ENCODE data around the gene COG7.

The COG7 gene

DNA sequence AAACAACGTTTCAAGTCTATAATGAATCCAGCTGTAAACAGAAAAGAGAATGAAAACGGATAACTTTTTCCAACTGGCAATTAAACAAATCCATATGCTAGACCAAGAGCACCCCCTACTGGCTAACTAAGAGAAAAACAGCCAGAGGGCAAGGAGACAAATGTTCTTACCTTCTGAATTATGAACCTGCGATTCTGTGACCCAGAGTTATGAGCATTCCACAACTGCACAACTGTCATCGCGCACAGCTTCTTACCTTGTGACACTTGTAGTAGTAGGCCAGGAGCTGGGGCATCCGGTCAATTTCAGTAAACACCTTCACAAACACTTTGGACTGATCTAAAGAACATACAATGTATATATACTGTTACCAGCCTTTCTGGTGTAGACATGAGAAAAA is 18.6 kb downstream of the COG7 start:
- peaks cover 45% of the 10 kb centered on the region for H3K36me3 ChIP-seq (ENCODE audit: control insufficient read depth, insufficient read depth, low read length, severe bottlenecking)
- peak; percentile 86 for DNase-seq (ENCODE audit: low read depth)
- no peaks in the 10 kb centered on the region for H3K27me3 ChIP-seq (replicated peaks; ENCODE audit: control insufficient read depth, insufficient read depth, low read length)
- no peak overlapping the region for H3K4me3 ChIP-seq (ENCODE audit: low read length)
- H3K9me3 ChIP-seq (ENCODE audit: control insufficient read depth, low read length): no peaks in the 10 kb centered on the region
- no peak overlapping the region for H3K9ac ChIP-seq (ENCODE audit: low read length)
- peaks cover 4% of the 10 kb centered on the region for H3K4me1 ChIP-seq (ENCODE audit: control insufficient read depth, insufficient read depth, low read length)

DNA sequence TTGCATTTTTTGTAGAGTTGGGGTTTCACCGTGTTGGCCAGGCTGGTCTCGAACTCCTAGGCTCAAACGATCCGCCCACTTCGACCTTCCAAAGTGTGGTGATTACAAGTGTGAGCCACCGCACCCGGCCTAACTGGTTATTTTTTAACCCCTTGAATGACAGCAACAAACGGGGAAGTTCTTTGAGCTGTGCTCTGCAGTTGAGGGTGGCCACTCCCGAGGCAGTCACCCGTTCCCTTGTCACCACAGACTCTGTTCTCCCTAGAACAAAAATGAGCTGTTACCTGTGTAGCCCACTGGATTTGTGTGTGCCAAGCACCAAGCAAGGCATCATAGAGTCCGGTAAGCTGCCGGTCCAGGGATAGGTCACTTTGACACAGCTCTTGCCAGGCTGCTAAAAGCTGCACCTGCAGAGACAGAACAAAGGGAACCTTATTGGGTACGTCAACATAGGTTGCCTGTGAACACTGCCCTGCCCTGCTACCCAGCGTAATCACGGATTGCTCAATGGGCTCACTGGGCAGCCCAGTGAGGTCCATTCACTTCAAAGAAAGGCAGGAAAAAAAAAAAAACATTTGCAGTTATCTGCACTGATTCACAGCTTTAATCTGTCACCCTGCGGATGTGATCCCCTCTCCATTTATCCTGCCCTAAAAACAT is 19.6 kb downstream of the COG7 start:
- Histone ChIP-seq H3K9me3 (ENCODE audit: control insufficient read depth, low read length) (no peaks in the 10 kb centered on the region), H3K36me3 (ENCODE audit: control insufficient read depth, insufficient read depth, low read length, severe bottlenecking) (peaks cover 49% of the 10 kb centered on the region), H3K4me1 (ENCODE audit: control insufficient read depth, insufficient read depth, low read length) (peaks cover 4% of the 10 kb centered on the region), H3K9ac (ENCODE audit: low read length) (no peak overlapping the region), H3K27me3 (replicated peaks; ENCODE audit: control insufficient read depth, insufficient read depth, low read length) (no peaks in the 10 kb centered on the region), H3K4me3 (ENCODE audit: low read length) (no peak overlapping the region)
- DNase-seq (ENCODE audit: low read depth): no peak

DNA sequence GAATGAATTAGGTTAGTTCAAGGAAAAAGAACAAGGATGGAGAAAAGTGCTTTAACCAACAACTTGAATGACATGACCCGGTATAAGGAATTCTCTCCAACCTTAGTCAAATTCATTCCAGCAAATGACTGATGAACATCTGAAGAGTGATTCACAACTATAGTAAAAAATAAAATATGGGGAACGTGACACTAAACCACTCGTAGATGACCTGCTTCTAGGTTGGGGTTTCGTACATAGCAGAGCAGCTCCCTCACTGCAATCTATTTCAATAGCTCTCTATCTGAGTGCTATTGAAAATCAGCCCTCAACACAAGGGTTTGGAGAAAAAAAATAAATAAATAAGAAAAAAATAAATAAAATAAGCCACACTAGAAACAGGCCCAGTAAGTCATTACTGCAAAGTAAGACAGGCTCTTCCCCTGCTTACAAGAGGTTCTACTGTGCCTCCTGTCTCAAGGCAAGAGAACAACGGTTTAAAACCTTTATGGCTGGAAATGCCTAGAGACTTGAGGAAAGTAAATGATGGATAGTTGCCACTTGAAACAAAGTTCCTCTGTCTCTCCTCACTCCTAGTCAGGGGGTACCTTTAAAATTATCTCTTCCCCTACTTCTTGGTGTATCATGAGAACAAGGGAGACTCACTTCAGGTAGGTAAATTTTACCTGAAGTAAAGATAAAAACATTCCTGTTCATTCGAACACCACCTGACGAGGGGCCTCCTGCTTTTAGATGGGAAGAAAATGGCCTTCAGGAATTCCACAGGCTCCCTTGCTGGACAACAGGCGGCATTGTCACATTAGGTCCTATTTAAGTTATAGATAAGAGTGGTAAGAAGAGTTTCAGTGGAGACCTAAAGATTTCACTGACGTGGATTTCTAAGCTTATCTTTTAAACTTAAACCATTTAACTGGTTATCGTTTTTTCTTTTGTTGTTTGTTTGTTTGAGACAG is 20.5 kb downstream of the COG7 start:
- DNase-seq (ENCODE audit: low read depth): no peak
- Histone ChIP-seq H3K36me3 (ENCODE audit: control insufficient read depth, insufficient read depth, low read length, severe bottlenecking) (peaks cover 48% of the 10 kb centered on the region), H3K9me3 (ENCODE audit: control insufficient read depth, low read length) (no peaks in the 10 kb centered on the region), H3K9ac (ENCODE audit: low read length) (no peak overlapping the region), H3K27me3 (replicated peaks; ENCODE audit: control insufficient read depth, insufficient read depth, low read length) (no peaks in the 10 kb centered on the region), H3K4me3 (ENCODE audit: low read length) (no peak overlapping the region), H3K4me1 (ENCODE audit: control insufficient read depth, insufficient read depth, low read length) (peaks cover 4% of the 10 kb centered on the region)

DNA sequence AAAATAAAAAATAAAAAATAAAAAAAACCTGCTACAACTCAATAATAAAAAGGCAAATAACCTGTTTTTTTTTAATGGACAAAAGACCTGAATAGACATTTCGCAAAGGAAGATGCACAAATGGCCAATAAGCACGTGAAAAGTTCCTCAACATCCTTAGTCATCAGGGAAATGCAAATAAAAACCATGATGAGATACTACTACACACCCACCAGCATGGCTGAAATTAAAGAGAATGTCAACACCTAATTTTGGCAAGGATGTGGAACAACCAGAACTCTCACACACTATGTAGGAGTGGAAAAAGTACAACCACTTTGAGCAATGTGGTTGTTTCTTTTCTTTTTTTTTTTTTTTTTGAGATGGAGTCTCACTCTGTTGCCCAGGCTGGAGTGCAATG is 24.6 kb downstream of the COG7 start:
- Histone ChIP-seq H3K27me3 (replicated peaks; ENCODE audit: control insufficient read depth, insufficient read depth, low read length) (no peaks in the 10 kb centered on the region), H3K9ac (ENCODE audit: low read length) (no peak overlapping the region), H3K4me1 (ENCODE audit: control insufficient read depth, insufficient read depth, low read length) (peaks cover 5% of the 10 kb centered on the region), H3K9me3 (ENCODE audit: control insufficient read depth, low read length) (no peaks in the 10 kb centered on the region), H3K4me3 (ENCODE audit: low read length) (no peak overlapping the region), H3K36me3 (ENCODE audit: control insufficient read depth, insufficient read depth, low read length, severe bottlenecking) (peaks cover 39% of the 10 kb centered on the region)
- no peak for DNase-seq (ENCODE audit: low read depth)

DNA sequence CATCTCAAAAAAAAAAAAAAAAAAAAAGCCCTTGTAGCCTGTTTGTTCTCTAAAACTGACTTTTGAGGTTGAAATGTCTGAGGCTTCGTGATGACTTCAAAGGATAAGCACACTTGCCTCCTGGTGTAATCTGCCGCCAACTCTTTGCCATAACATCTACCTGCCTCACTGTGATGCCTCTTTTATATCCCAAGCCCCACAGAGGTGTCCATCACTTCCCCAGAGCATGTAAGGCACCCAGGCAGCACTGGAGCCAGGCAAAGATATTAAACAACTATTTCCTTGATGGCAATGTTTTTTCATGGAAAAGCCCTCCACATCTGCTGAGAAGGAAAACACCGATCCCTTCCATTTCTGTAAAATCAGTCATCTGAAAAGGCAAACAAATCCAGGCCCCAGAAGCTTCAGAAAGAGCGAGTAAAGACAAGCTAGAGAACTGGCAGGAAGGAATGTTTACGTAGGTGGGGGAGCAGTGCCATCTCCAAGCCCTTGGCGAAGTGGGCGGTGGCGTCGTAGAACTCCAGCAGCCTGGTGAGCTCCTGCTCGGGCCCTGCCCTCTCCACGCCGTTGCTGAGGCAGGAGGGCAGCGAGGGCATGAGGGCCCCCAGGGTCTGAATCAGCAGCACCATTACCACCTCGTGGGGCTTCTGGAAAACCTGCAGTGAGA is 28.6 kb downstream of the COG7 start:
- H3K9me3 ChIP-seq (ENCODE audit: control insufficient read depth, low read length): no peaks in the 10 kb centered on the region
- DNase-seq (ENCODE audit: low read depth): no peak

DNA sequence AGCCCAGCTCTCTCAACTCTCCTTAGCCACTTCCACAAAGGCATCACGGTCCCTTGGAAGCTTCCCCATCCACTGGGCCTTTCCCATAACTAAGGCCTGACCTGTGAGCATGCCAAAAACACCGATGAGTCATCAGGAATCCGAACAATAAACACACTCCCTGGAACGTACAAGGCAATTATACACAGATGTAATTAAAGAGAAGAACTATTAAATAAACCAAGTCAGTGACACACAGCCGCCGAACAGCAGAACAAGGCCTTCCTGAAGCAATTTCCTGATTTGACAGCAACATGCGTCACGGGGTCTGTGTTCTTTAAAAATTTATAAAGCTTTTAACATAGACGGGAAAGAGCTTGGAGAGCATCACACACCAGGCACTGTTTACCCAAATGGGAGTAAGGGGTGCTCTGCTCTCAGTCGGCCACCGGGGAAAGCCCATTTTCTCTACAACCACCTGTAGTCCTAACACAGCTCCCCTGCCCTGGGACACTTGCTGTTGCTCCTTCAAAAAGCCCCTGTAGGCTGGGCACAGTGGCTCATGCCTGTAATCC is 29.4 kb downstream of the COG7 start:
- DNase-seq (ENCODE audit: low read depth): peak; percentile 90
- H3K9me3 ChIP-seq (ENCODE audit: control insufficient read depth, low read length): no peaks in the 10 kb centered on the region
- H3K9ac ChIP-seq (ENCODE audit: low read length): peak overlapping the region; percentile 58
- H3K36me3 ChIP-seq (ENCODE audit: control insufficient read depth, insufficient read depth, low read length, severe bottlenecking): peaks cover 9% of the 10 kb centered on the region
- H3K4me3 ChIP-seq (ENCODE audit: low read length): no peak overlapping the region
- peaks cover 9% of the 10 kb centered on the region for H3K4me1 ChIP-seq (ENCODE audit: control insufficient read depth, insufficient read depth, low read length)
- H3K27me3 ChIP-seq (replicated peaks; ENCODE audit: control insufficient read depth, insufficient read depth, low read length): no peaks in the 10 kb centered on the region

More for the DNA sequence above, 28.6 kb downstream of the COG7 start:
- no peaks in the 10 kb centered on the region for H3K27me3 ChIP-seq (replicated peaks; ENCODE audit: control insufficient read depth, insufficient read depth, low read length)
- peaks cover 14% of the 10 kb centered on the region for H3K36me3 ChIP-seq (ENCODE audit: control insufficient read depth, insufficient read depth, low read length, severe bottlenecking)
- no peak overlapping the region for H3K4me3 ChIP-seq (ENCODE audit: low read length)
- H3K4me1 ChIP-seq (ENCODE audit: control insufficient read depth, insufficient read depth, low read length): peaks cover 9% of the 10 kb centered on the region
- H3K9ac ChIP-seq (ENCODE audit: low read length): no peak overlapping the region

DNA sequence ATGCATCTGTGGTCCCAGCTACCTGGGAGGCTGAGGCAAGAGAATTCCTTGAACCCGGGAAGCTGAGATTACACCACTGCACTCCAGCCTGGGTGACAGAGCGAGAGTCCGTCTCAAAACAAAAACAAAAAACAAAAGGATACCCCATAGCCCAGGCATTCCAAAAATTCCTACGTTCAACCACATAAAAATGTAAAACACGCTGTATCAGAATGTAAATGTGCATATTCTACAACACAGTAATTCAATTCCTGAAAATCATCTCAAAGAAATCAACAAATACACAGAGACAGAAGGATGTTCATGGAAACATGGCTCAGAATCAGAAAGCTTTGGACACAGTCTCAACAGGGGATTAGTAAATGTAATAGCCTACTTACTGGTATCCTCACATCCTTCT is 33.0 kb downstream of the COG7 start:
- DNase-seq (ENCODE audit: low read depth): peak; percentile 60
- Histone ChIP-seq H3K36me3 (ENCODE audit: control insufficient read depth, insufficient read depth, low read length, severe bottlenecking) (peaks cover 28% of the 10 kb centered on the region), H3K27me3 (replicated peaks; ENCODE audit: control insufficient read depth, insufficient read depth, low read length) (no peaks in the 10 kb centered on the region), H3K9ac (ENCODE audit: low read length) (no peak overlapping the region), H3K4me1 (ENCODE audit: control insufficient read depth, insufficient read depth, low read length) (peaks cover 9% of the 10 kb centered on the region), H3K9me3 (ENCODE audit: control insufficient read depth, low read length) (no peaks in the 10 kb centered on the region), H3K4me3 (ENCODE audit: low read length) (no peak overlapping the region)

DNA sequence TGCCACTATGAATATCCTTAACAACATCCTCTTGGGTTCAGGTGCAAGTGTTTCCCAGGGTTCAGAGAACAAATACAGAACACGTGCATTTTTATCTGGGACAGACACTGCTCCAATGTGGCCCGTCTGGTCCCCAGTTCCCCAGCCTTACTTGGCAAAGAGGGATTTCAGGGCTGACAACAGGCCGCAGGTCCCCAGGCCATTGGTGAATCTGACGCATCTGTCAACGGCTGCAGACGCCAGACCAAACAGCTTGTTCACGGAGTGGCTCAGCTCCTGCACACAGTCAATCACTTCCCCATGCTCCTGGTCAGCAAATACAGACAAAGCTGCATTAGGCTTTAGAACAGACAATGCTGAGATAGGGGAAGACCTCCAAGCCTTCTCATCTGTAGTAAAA is 36.2 kb downstream of the COG7 start:
- Histone ChIP-seq H3K4me1 (ENCODE audit: control insufficient read depth, insufficient read depth, low read length) (no peaks in the 10 kb centered on the region), H3K27me3 (replicated peaks; ENCODE audit: control insufficient read depth, insufficient read depth, low read length) (no peaks in the 10 kb centered on the region), H3K9me3 (ENCODE audit: control insufficient read depth, low read length) (no peaks in the 10 kb centered on the region), H3K36me3 (ENCODE audit: control insufficient read depth, insufficient read depth, low read length, severe bottlenecking) (peaks cover 56% of the 10 kb centered on the region), H3K4me3 (ENCODE audit: low read length) (no peak overlapping the region), H3K9ac (ENCODE audit: low read length) (no peak overlapping the region)
- no peak for DNase-seq (ENCODE audit: low read depth)

DNA sequence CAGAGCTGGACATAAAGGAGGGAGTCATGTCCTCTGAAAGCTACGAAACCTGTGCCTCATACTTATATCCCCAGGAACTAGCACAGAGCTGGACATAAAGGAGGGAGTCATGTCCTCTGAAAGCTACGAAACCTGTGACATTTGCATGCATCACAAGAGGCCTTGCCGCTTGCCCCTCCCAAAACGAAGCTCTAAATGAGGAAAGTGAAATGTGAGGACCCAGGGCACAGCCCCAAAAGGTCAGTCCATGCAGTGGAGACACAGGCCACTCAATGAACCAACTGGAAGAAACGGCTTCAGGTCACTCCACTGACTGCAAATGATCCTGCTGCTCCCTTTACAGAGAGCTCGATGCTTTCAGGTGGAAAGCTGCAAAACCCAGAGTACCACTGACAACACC is 38.3 kb downstream of the COG7 start:
- Histone ChIP-seq H3K4me1 (ENCODE audit: control insufficient read depth, insufficient read depth, low read length) (no peaks in the 10 kb centered on the region), H3K9ac (ENCODE audit: low read length) (no peak overlapping the region), H3K9me3 (ENCODE audit: control insufficient read depth, low read length) (no peaks in the 10 kb centered on the region), H3K27me3 (replicated peaks; ENCODE audit: control insufficient read depth, insufficient read depth, low read length) (no peaks in the 10 kb centered on the region), H3K4me3 (ENCODE audit: low read length) (no peak overlapping the region), H3K36me3 (ENCODE audit: control insufficient read depth, insufficient read depth, low read length, severe bottlenecking) (peaks cover 73% of the 10 kb centered on the region)
- DNase-seq (ENCODE audit: low read depth): no peak

DNA sequence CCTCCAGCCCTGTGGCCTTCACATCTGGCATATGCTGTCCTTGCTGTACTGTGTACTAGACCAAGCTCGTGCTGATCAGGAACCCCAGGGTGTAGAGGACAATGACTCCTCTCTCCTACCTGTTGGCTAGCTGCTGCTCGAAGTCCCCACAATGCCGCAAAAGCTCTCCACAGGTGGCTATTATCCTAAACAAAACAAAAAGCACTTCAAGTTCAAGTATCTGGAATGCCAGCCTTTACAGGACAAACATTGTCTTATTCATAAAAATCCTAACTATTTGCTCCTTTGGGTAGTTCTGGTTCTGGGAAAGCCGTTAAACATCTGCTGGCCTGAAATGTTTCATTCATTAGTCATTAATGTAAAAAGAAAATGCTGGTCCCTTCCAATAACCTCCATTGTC is 42.8 kb downstream of the COG7 start:
- Histone ChIP-seq H3K9ac (ENCODE audit: low read length) (no peak overlapping the region), H3K4me1 (ENCODE audit: control insufficient read depth, insufficient read depth, low read length) (peaks cover 5% of the 10 kb centered on the region), H3K9me3 (ENCODE audit: control insufficient read depth, low read length) (no peaks in the 10 kb centered on the region), H3K4me3 (ENCODE audit: low read length) (no peak overlapping the region), H3K36me3 (ENCODE audit: control insufficient read depth, insufficient read depth, low read length, severe bottlenecking) (peaks cover 78% of the 10 kb centered on the region), H3K27me3 (replicated peaks; ENCODE audit: control insufficient read depth, insufficient read depth, low read length) (no peaks in the 10 kb centered on the region)
- DNase-seq (ENCODE audit: low read depth): no peak

DNA sequence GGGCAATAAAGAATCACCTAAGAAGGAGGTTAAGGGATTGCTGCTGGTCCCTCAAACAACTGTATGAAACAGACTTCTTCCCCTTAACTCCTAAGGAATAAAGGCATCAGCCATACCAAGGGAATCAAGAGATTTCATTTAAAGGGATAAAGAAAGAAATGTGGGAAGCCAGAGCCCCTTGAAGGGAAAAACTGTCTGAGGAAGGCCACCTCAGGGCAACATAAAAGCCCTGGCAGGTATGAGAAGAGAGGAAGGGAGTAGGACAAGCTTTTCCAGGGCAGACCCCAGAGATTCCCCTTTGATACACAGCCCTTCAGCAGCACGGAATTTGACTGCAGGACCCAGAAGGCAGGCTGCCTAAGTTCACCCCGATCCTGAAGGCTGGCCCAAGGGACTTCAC is 43.5 kb downstream of the COG7 start:
- no peaks in the 10 kb centered on the region for H3K9me3 ChIP-seq (ENCODE audit: control insufficient read depth, low read length)
- peaks cover 78% of the 10 kb centered on the region for H3K36me3 ChIP-seq (ENCODE audit: control insufficient read depth, insufficient read depth, low read length, severe bottlenecking)
- H3K4me3 ChIP-seq (ENCODE audit: low read length): no peak overlapping the region
- no peaks in the 10 kb centered on the region for H3K27me3 ChIP-seq (replicated peaks; ENCODE audit: control insufficient read depth, insufficient read depth, low read length)
- peaks cover 5% of the 10 kb centered on the region for H3K4me1 ChIP-seq (ENCODE audit: control insufficient read depth, insufficient read depth, low read length)
- no peak overlapping the region for H3K9ac ChIP-seq (ENCODE audit: low read length)
- no peak for DNase-seq (ENCODE audit: low read depth)
